GM23338 (cell line): ENCODE measurements around the gene SH3RF3. TPM values are rescaled to one million over a fixed set of nuclear protein-coding genes. Genes with fewer than 3 reads are reported as not detected.

Experiments
- ATAC-seq: fragments of 200-7000 bp; cut with Tn5 transposase; 3 replicates; pipeline ENCODE4 v1.9.1; 2020
- DNase-seq: peaks from one replicate; pipeline ENCODE4 v3.0.0-alpha.2; 2015; ENCODE audit warnings: low spot score
- H2AFZ ChIP-seq: fragments of 200-600 bp; sonication (generic); 2 replicates; pipeline ENCODE4 v1.8.0; 2016; ENCODE audit warnings: antibody characterized with exemption, mild to moderate bottlenecking, moderate library complexity
- H3F3A ChIP-seq: fragments of 200-600 bp; sonication (generic); replicated peaks from 2 replicates; pipeline ENCODE4 v1.8.0; 2017; ENCODE audit warnings: antibody characterized with exemption, mixed run types, low read depth
- H3K27ac ChIP-seq: fragments of 200-600 bp; sonication (generic); 2 replicates; pipeline ENCODE4 v1.6.1; 2016; ENCODE audit warnings: low read depth
- H3K27me3 ChIP-seq: fragments of 200-600 bp; sonication (generic); 2 replicates; pipeline ENCODE4 v1.8.0; 2016; ENCODE audit warnings: mild to moderate bottlenecking, mixed run types, moderate library complexity; ENCODE audit not compliant: insufficient read depth
- H3K36me3 ChIP-seq: fragments of 200-600 bp; sonication (generic); 2 replicates; pipeline ENCODE4 v1.8.0; 2016; ENCODE audit warnings: mild to moderate bottlenecking; ENCODE audit not compliant: insufficient read depth
- H3K4me1 ChIP-seq: fragments of 200-600 bp; sonication (generic); 2 replicates; pipeline ENCODE4 v1.8.0; 2016; ENCODE audit warnings: mild to moderate bottlenecking, moderate library complexity; ENCODE audit not compliant: insufficient read depth
- H3K4me2 ChIP-seq: fragments of 200-600 bp; sonication (generic); 2 replicates; pipeline ENCODE4 v1.7.1; 2017; ENCODE audit warnings: mixed run types
- H3K4me3 ChIP-seq: fragments of 200-600 bp; sonication (generic); 2 replicates; pipeline ENCODE4 v1.6.1; 2016; ENCODE audit warnings: mixed run types
- H3K79me2 ChIP-seq: fragments of 200-600 bp; sonication (generic); replicated peaks from 2 replicates; pipeline ENCODE4 v1.8.0; 2017; ENCODE audit warnings: mild to moderate bottlenecking; ENCODE audit not compliant: insufficient read depth
- H3K9me2 ChIP-seq: fragments of 200-600 bp; sonication (generic); 2 replicates; pipeline ENCODE4 v1.8.0; 2017; ENCODE audit not compliant: insufficient read depth
- H4K20me1 ChIP-seq: fragments of 200-600 bp; sonication (generic); replicated peaks from 2 replicates; pipeline ENCODE4 v1.8.0; 2017; ENCODE audit warnings: mild to moderate bottlenecking; ENCODE audit not compliant: insufficient read depth
- H3K27ac Mint-ChIP-seq: 2 replicates; pipeline ENCODE4 v1.8.0; 2020; ENCODE audit warnings: inconsistent platforms, mild to moderate bottlenecking, moderate library complexity, mixed read lengths
- H3K27me3 Mint-ChIP-seq: 3 replicates; pipeline ENCODE4 v1.8.0; 2022; ENCODE audit warnings: low read depth, mild to moderate bottlenecking, moderate library complexity, mixed read lengths, inconsistent platforms; ENCODE audit not compliant: insufficient read depth, poor library complexity
- H3K36me3 Mint-ChIP-seq: 3 replicates; pipeline ENCODE4 v1.8.0; 2021; ENCODE audit warnings: low read depth, mild to moderate bottlenecking, inconsistent platforms, moderate library complexity, mixed read lengths
- H3K4me1 Mint-ChIP-seq: 3 replicates; pipeline ENCODE4 v1.8.0; 2020; ENCODE audit warnings: mild to moderate bottlenecking, inconsistent platforms, mixed read lengths
- H3K4me3 Mint-ChIP-seq: 3 replicates; pipeline ENCODE4 v1.8.0; 2021; ENCODE audit warnings: moderate library complexity, mild to moderate bottlenecking, inconsistent platforms, mixed read lengths
- H3K9me3 Mint-ChIP-seq: 3 replicates; pipeline ENCODE4 v1.8.0; 2020; ENCODE audit warnings: moderate library complexity, mild to moderate bottlenecking, inconsistent platforms, mixed read lengths
- CREB1 ChIP-seq: fragments of 250-450 bp; sonication (Bioruptor Pico); IDR thresholded peaks from 2 replicates; pipeline ENCODE4 v1.5.0; 2020; ENCODE audit warnings: low read depth, mild to moderate bottlenecking, moderate library complexity
- CTCF ChIP-seq, 2 experiments: fragments of 200-600 bp in 1 of 2; sonication (generic) in 1 of 2; conservative IDR thresholded peaks; 2 replicates each; pipeline versions ENCODE4 v1.5.1 to v1.6.1; 2016 to 2017; ENCODE audit warnings: antibody characterized with exemption in 2 of 2, low read depth in 2 of 2, mild to moderate bottlenecking in 2 of 2, moderate library complexity in 1 of 2
- ETS1 ChIP-seq: IDR thresholded peaks from 2 replicates; pipeline ENCODE4 v1.6.1; 2016; ENCODE audit warnings: antibody characterized with exemption
- EZH2 ChIP-seq: fragments of 200-600 bp; sonication (generic); IDR thresholded peaks from one replicate; pipeline ENCODE4 v1.8.0; 2017; ENCODE audit warnings: antibody characterized with exemption, mild to moderate bottlenecking, low read depth; ENCODE audit not compliant: unreplicated experiment
- EZH2phosphoT487 ChIP-seq: fragments of 200-600 bp; sonication (generic); IDR thresholded peaks from one replicate; pipeline ENCODE4 v1.8.1; 2018; ENCODE audit warnings: antibody characterized with exemption; ENCODE audit not compliant: unreplicated experiment
- JUNB ChIP-seq: IDR thresholded peaks from one replicate; pipeline ENCODE4 v1.6.1; 2016; ENCODE audit warnings: antibody characterized with exemption; ENCODE audit not compliant: unreplicated experiment
- NANOG ChIP-seq: IDR thresholded peaks from 2 replicates; pipeline ENCODE4 v1.6.1; 2016; ENCODE audit warnings: antibody characterized with exemption, borderline replicate concordance
- POLR2AphosphoS5 ChIP-seq: IDR thresholded peaks from 2 replicates; pipeline ENCODE4 v1.6.1; 2016; ENCODE audit warnings: antibody characterized with exemption, low read depth
- REST ChIP-seq: IDR thresholded peaks from one replicate; pipeline ENCODE4 v1.6.1; 2018; ENCODE audit warnings: antibody characterized with exemption; ENCODE audit not compliant: unreplicated experiment
- STAT1 ChIP-seq: IDR thresholded peaks from one replicate; pipeline ENCODE4 v1.6.1; 2016; ENCODE audit warnings: antibody characterized with exemption; ENCODE audit not compliant: unreplicated experiment
- ZNF114 ChIP-seq: fragments of 250-450 bp; sonication (Bioruptor Pico); IDR thresholded peaks from 2 replicates; pipeline ENCODE4 v1.5.0; 2020; ENCODE audit warnings: mild to moderate bottlenecking, moderate library complexity
- ZNF331 ChIP-seq: fragments of 250-450 bp; sonication (Bioruptor Pico); IDR thresholded peaks from 2 replicates; pipeline ENCODE4 v1.5.0; 2020; ENCODE audit warnings: low read depth, mild to moderate bottlenecking, moderate library complexity
- ZNF462 ChIP-seq: fragments of 250-450 bp; sonication (Bioruptor Pico); IDR thresholded peaks from 2 replicates; pipeline ENCODE4 v1.5.0; 2020; ENCODE audit warnings: mild to moderate bottlenecking, moderate library complexity
- polyA plus RNA-seq: library from polyadenylated mRNA; unstranded; fragments of >200 nt; fragmentation: Nextera tagmentation; extraction: Ambion mirVana; gene quantifications from 2 replicates; pipeline ENCODE4 v1.2.1, GENCODE V29; 2016
- total RNA-seq: library from RNA; depleted of rRNA; stranded (reverse); fragments of >200 nt; shearing (Covaris generic); gene quantifications from 2 replicates; pipeline ENCODE4 v1.2.3, GENCODE V29; 2014

The SH3RF3 gene
- total and polyA plus RNA-seq, 2 experiments from 2014 or later = 0.11 to 0.63 TPM

GRCh38 chr2:109527846-109528705 is 399.1 kb downstream of the SH3RF3 start:
- Mint-ChIP-seq H3K27me3 (peaks cover 12% of the 10 kb centered on the region), H3K27ac (no peak overlapping the region), H3K4me1 (no peaks in the 10 kb centered on the region), H3K4me3 (no peak overlapping the region), H3K9me3 (no peaks in the 10 kb centered on the region), H3K36me3 (no peaks in the 10 kb centered on the region)
- H3K79me2 ChIP-seq = no peaks in the 10 kb centered on the region
- DNase-seq = no peak
- H3K4me3 ChIP-seq = no peak overlapping the region
- no peak overlapping the region for H3K27ac ChIP-seq
- H3K9me2 ChIP-seq = no peaks in the 10 kb centered on the region
- no peaks in the 10 kb centered on the region for H3K36me3 ChIP-seq
- H4K20me1 ChIP-seq = no peaks in the 10 kb centered on the region
- no peak for TF ChIP-seq ZNF114
- no peak for TF ChIP-seq REST
- TF ChIP-seq ETS1 = no peak
- TF ChIP-seq ZNF462 (CRISPR knock-in tag) = no peak
- TF ChIP-seq STAT1 = no peak
- no peak for TF ChIP-seq CREB1 (CRISPR knock-in tag)
- TF ChIP-seq CTCF (conservative IDR thresholded peaks at IDR 0.05; ENCODE audit: low read depth in 2 of 2) = no peak
- no peak for TF ChIP-seq POLR2AphosphoS5
- TF ChIP-seq ZNF331 = no peak
- TF ChIP-seq JUNB = no peak
- no peak for TF ChIP-seq EZH2
- no peak for TF ChIP-seq NANOG
- no peak for TF ChIP-seq EZH2phosphoT487
- H3F3A ChIP-seq = no peaks in the 10 kb centered on the region
- no peaks in the 10 kb centered on the region for H3K4me1 ChIP-seq
- no peaks in the 10 kb centered on the region for H3K27me3 ChIP-seq
- no peak overlapping the region for H3K4me2 ChIP-seq
- no peak for ATAC-seq
- H2AFZ ChIP-seq = no peak overlapping the region
